ENCODE data around the gene SH2D3A.

DNA sequence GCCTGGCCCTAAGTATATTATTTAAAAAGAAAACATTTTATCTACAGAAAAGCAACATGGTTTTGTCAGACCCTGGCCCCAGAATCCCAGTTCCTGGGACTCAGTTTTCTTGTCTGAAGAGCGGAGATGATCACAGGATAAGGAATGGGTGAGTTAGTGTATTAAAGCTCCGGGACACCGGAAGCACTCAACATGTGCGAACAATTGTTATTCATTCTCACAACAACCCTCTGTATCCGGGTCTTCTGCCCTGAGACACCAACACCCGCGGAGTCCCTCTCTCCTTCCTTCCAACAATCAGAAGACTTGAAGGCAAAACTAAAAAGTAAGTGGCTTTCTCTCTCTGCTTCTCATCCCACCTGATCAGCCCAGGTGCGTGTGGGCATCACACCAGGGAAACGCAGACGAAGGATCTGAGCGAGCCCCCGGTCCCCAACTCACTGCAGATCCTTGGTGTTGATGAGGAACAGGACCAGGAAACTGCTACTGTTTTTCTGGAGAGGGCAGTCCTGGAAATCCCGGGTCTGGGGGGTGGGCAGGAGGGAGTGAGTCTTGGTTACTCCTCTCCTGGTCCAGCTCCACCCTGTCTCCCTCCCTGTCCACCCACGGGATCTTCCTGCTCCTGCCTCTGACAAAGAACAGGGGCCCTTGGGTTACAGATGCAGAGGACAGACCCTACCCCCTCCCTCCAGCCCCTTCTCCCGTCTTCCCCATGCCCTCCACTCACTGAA, 31.9 kb downstream of the SH2D3A start:
- TF ChIP-seq, protein P1, sequence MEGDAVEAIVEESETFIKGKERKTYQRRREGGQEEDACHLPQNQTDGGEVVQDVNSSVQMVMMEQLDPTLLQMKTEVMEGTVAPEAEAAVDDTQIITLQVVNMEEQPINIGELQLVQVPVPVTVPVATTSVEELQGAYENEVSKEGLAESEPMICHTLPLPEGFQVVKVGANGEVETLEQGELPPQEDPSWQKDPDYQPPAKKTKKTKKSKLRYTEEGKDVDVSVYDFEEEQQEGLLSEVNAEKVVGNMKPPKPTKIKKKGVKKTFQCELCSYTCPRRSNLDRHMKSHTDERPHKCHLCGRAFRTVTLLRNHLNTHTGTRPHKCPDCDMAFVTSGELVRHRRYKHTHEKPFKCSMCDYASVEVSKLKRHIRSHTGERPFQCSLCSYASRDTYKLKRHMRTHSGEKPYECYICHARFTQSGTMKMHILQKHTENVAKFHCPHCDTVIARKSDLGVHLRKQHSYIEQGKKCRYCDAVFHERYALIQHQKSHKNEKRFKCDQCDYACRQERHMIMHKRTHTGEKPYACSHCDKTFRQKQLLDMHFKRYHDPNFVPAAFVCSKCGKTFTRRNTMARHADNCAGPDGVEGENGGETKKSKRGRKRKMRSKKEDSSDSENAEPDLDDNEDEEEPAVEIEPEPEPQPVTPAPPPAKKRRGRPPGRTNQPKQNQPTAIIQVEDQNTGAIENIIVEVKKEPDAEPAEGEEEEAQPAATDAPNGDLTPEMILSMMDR (IDR thresholded peaks at IDR 0.05; ENCODE audit: poor library complexity), result no peak
- no peak for TF ChIP-seq EZH2 (IDR thresholded peaks at IDR 0.05; ENCODE audit: borderline replicate concordance)

Data from hepatocyte (in vitro differentiated cells).